Hematopoietic multipotent progenitor cell treated with erythropoietin and hydrocortisone succinate and interleukin-3 and kit ligand, for 4 days (in vitro differentiated cells): ENCODE measurements around the gene CLCN4.
A peak's percentile ranks its signal among the peaks of the same experiment; 100 is the strongest.

ENCODE experiments used
- DNase-seq: peaks from one replicate; pipeline ENCODE4 v3.0.0-alpha.2; 2015

CLCN4 gene

GRCh38 chrX:10133980-10134676 lies 22.6 kb upstream of the CLCN4 start:
- DNase-seq = no peak

GRCh38 chrX:10134921-10135320 lies 21.9 kb upstream of the CLCN4 start:
- no peak for DNase-seq

GRCh38 chrX:10135561-10136399 lies 21.0 kb upstream of the CLCN4 start:
- no peak for DNase-seq

- DNase-seq = no peak
These were observed 18.0 kb upstream of the CLCN4 start for GRCh38 chrX:10138726-10139125.

- DNase-seq = no peak
These were observed 16.5 kb upstream of the CLCN4 start for GRCh38 chrX:10140264-10140663.

- no peak for DNase-seq
These were observed 14.7 kb upstream of the CLCN4 start for GRCh38 chrX:10142041-10142599.

GRCh38 chrX:10143071-10143983 lies 13.4 kb upstream of the CLCN4 start:
- DNase-seq = no peak

GRCh38 chrX:10146346-10146745 lies 10.4 kb upstream of the CLCN4 start:
- DNase-seq = no peak

GRCh38 chrX:10152086-10152485 lies 4.7 kb upstream of the CLCN4 start:
- no peak for DNase-seq

GRCh38 chrX:10155137-10155536 lies 1.6 kb upstream of the CLCN4 start:
- DNase-seq = no peak

- DNase-seq = no peak
These were observed 212 bp downstream of the CLCN4 start for GRCh38 chrX:10157032-10157341.

GRCh38 chrX:10157543-10157942 lies 768 bp downstream of the CLCN4 start:
- DNase-seq = no peak

- DNase-seq = peak; percentile 59
These were observed 1.7 kb downstream of the CLCN4 start for GRCh38 chrX:10158279-10159144.

GRCh38 chrX:10159145-10159468 lies 2.3 kb downstream of the CLCN4 start:
- peak; percentile 83 for DNase-seq

- no peak for DNase-seq
These were observed 3.4 kb downstream of the CLCN4 start for GRCh38 chrX:10160211-10160610.

GRCh38 chrX:10163031-10163430 lies 6.3 kb downstream of the CLCN4 start:
- DNase-seq = no peak

- no peak for DNase-seq
These were observed 8.1 kb downstream of the CLCN4 start for GRCh38 chrX:10164879-10165278.

GRCh38 chrX:10165580-10166247 lies 8.9 kb downstream of the CLCN4 start:
- peak; percentile 93 for DNase-seq

- DNase-seq = peak; percentile 86
These were observed 9.5 kb downstream of the CLCN4 start for GRCh38 chrX:10166248-10166716.

- no peak for DNase-seq
These were observed 10.0 kb downstream of the CLCN4 start for GRCh38 chrX:10166731-10167151.

GRCh38 chrX:10167573-10167972 lies 10.8 kb downstream of the CLCN4 start:
- DNase-seq = peak; percentile 46

- no peak for DNase-seq
These were observed 11.5 kb downstream of the CLCN4 start for GRCh38 chrX:10168226-10168625.
